Stimulated activated CD4-positive, alpha-beta T cell treated with anti-CD3 and anti-CD28 coated beads, Interleukin-15, amount 100 ng/mL, for 1 hour (primary cell): ENCODE data around the gene WWTR1.

Experiments used
- DNase-seq, 2 donors: peaks; one replicate each; pipeline ENCODE4 v3.0.0-alpha.2; 2020; ENCODE audit warnings: low read depth in 1 of 2, low spot score in 1 of 2

The WWTR1 gene

DNA sequence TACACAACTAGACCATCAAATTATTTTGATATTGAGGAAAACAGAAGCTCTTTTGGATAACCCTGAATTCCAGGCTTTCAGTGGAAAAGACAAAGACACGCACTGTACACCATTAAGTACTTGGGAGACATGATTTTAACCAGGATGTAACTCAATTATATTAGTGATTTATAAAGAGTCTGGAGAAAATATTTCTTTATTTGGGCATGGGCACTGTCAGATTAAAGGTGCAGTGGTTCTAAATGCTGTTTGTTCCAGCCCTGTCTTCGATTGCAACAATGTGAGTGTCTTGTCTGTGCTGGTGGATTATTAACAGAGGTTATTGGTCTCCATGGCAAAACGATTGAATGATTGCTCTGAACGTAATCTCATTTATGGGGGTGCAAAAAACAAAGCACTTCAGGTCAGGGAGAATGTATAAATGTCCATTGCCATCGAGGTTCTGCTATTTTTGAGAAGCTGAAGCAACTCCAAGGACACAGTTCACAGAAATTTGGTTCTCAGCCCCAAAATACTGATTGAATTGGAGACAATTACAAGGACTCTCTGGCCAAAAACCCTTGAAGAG is 183.5 kb downstream of the WWTR1 start, which contains the start of gene TM4SF4:
Gene TM4SF4, plus strand, starts transcription at position 448 of the 568 bp plus-strand sequence. CDS start 181 bp downstream, outside the sequence.
- no peak for DNase-seq

- DNase-seq: no peak
Observed at GRCh38 chr3:149473357-149474249, 184.2 kb downstream of the WWTR1 start.

DNA sequence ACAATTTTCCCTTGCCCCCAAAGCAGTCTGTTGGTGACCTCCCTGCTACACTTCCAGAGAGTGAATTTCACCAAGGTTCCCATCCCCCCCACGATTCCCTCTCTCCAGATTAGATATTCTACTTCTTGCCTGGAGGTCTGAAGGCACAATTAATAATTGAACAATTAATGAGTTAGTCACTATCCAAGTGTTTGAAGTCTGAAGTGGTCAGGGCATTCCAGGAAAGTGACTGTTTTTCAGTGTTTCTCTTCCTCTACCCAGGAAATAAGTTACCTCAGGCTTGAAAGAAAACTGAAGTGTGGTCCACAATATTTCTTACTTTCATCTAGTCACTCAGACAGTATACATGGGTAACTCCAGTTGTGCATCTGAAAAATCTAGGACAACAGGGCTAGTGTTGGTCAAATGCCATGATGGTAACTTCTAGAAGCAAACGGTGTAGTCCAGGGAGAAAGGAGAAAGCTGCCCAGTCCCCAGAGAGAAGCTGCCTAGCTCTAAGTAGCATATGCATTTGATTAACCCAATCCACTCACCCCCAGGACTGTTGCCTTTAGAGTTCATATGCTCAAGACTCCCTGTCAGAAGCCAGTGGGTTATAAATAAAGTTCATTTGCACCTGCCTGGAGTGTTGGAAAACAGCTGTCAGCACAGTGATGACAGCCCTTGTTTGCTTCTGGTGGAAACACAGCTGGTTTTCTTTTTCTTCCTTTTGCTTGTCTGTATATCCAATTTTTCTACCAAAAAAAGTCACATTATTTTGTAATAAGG is 185.6 kb downstream of the WWTR1 start:
- DNase-seq: no peak

GRCh38 chr3:149470381-149470780 is 187.4 kb downstream of the WWTR1 start:
- no peak for DNase-seq

DNA sequence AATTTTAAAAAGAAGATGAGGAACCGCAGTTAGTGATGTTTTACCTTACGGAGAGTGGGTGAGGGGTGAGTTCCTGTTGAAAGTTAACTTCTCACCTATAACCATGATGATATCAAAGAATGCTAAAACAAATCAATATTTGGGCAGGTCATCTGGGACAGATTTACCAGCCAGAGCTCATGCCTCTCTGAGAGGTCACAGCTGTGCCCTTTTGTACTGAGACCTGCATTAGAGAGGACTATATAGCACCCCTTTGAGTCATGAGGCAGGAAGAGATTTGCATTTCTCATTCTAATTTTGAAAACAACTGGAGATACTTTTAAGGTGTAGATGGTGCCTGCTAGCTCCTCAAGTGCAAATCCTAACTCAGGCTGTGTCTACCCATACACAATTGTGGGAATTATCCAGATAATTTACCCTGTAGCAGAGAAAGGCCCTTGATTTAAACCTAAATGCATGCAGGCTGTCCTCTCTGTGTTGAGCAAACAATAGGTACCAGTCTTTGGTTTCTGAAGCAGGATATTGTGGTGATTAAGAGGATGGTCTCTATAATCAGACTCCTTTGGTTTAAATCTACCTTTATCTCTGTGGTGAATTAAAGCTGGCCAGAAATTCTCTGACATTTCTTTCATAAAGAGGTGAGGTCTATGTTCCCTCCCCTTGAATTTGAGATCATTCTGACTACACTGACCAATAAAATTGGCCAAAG is 189.2 kb downstream of the WWTR1 start:
- DNase-seq: no peak
